Skin epidermis (tissue), 12 donors: ENCODE results near the gene ASAH2.
"Not testable (repeated sequence)": the region's sequence is repeated elsewhere in the genome, so short reads cannot be mapped to it uniquely, and the experiment has no call there.

ENCODE experiments used
- H3K27ac ChIP-seq, 21 experiments: fragments of 200-600 bp; sonication (generic) in 11 of 21; one replicate each; pipeline ENCODE4 v1.5.0; 2020; ENCODE audit warnings: mild to moderate bottlenecking in 3 of 21, inconsistent platforms in 2 of 21, moderate library complexity in 2 of 21
- H3K4me3 ChIP-seq, 7 experiments: fragments of 200-600 bp; sonication (generic) in 2 of 7; one replicate each; pipeline ENCODE4 v1.5.0; 2020; ENCODE audit warnings: inconsistent platforms in 2 of 7, mild to moderate bottlenecking in 2 of 7, moderate library complexity in 1 of 7

The ASAH2 gene

GRCh38 chr10:50251394-50251793 is at the start of gene ASAH2:
Gene ASAH2 (minus strand): TSS chr10:50251516. CDS start chr10:50248610, 2,906 bp downstream.
- Histone ChIP-seq H3K4me3 (no peak within 1 kb of the TSS), H3K27ac (no peak within 1 kb of the TSS)

GRCh38 chr10:50299948-50300669 is 48.8 kb upstream of the ASAH2 start:
- Histone ChIP-seq H3K4me3 (no peak overlapping the region), H3K27ac (no peak overlapping the region)

GRCh38 chr10:50295367-50295766 is 44.1 kb upstream of the ASAH2 start:
- no peak overlapping the region for H3K27ac ChIP-seq
- H3K4me3 ChIP-seq, result no peak overlapping the region

- no peak overlapping the region for H3K4me3 ChIP-seq
- H3K27ac ChIP-seq, result no peak overlapping the region
These were observed 43.3 kb upstream of the ASAH2 start for GRCh38 chr10:50294582-50294981.

GRCh38 chr10:50293513-50294313 is 42.4 kb upstream of the ASAH2 start:
- Histone ChIP-seq H3K27ac (no peak overlapping the region), H3K4me3 (no peak overlapping the region)

- H3K27ac ChIP-seq, result no peak overlapping the region
- no peak overlapping the region for H3K4me3 ChIP-seq
These were observed 40.0 kb upstream of the ASAH2 start for GRCh38 chr10:50291261-50291850.

- H3K4me3 ChIP-seq, result no peak overlapping the region
- H3K27ac ChIP-seq, result no peak overlapping the region
These were observed 37.9 kb upstream of the ASAH2 start for GRCh38 chr10:50289196-50289595.

- Histone ChIP-seq H3K4me3 (no peak overlapping the region), H3K27ac (no peak overlapping the region)
These were observed 35.9 kb upstream of the ASAH2 start for GRCh38 chr10:50286996-50287803.

- H3K27ac ChIP-seq, result no peak overlapping the region
These were observed 35.2 kb upstream of the ASAH2 start for GRCh38 chr10:50286517-50286916.

GRCh38 chr10:50281967-50282522 is 30.7 kb upstream of the ASAH2 start:
- Histone ChIP-seq H3K4me3 (no peak overlapping the region), H3K27ac (no peak overlapping the region)

More at GRCh38 chr10:50286517-50286916, 35.2 kb upstream of the ASAH2 start:
- H3K4me3 ChIP-seq, result no peak overlapping the region

- H3K27ac ChIP-seq, result no peak overlapping the region
These were observed 30.1 kb upstream of the ASAH2 start for GRCh38 chr10:50281210-50281966.

GRCh38 chr10:50280049-50280841 is 28.9 kb upstream of the ASAH2 start:
- Histone ChIP-seq H3K27ac (no peak overlapping the region), H3K4me3 (no peak overlapping the region)

More at GRCh38 chr10:50281210-50281966, 30.1 kb upstream of the ASAH2 start:
- no peak overlapping the region for H3K4me3 ChIP-seq

- H3K27ac ChIP-seq, result no peak overlapping the region
- H3K4me3 ChIP-seq, result no peak overlapping the region
These were observed 28.2 kb upstream of the ASAH2 start for GRCh38 chr10:50279489-50279888.

GRCh38 chr10:50275650-50276235 is 24.4 kb upstream of the ASAH2 start:
- Histone ChIP-seq H3K4me3 (no peak overlapping the region), H3K27ac (no peak overlapping the region)

- H3K4me3 ChIP-seq, result no peak overlapping the region
- H3K27ac ChIP-seq, result no peak overlapping the region
These were observed 21.2 kb upstream of the ASAH2 start for GRCh38 chr10:50272531-50272930.

- Histone ChIP-seq H3K4me3 (no peak overlapping the region), H3K27ac (no peak overlapping the region)
These were observed 20.4 kb upstream of the ASAH2 start for GRCh38 chr10:50271564-50272250.

- not testable (repeated sequence) for H3K27ac ChIP-seq, H3K4me3 ChIP-seq
These were observed 16.6 kb upstream of the ASAH2 start for GRCh38 chr10:50267877-50268276.
